ENCODE results near the gene RALGAPA2.

- TF ChIP-seq HNRNPUL1 (IDR thresholded peaks at IDR 0.05; ENCODE audit: low read depth, low read length) (no peak), ZBTB10 (CRISPR knock-in tag; IDR thresholded peaks at IDR 0.05; ENCODE audit: borderline replicate concordance) (no peak), KLF16 (CRISPR knock-in tag; IDR thresholded peaks at IDR 0.05) (no peak), POLR2A (IDR thresholded peaks at IDR 0.05; ENCODE audit: insufficient read depth in 1 of 2, low read depth in 2 of 2, low read length in 2 of 2) (no peak), PLRG1 (conservative IDR thresholded peaks at IDR 0.05) (no peak), ETV6 (CRISPR knock-in tag; conservative IDR thresholded peaks at IDR 0.05) (no peak), TIGD3 (CRISPR knock-in tag; IDR thresholded peaks at IDR 0.05; ENCODE audit: borderline replicate concordance) (no peak)
Measured at GRCh38 chr20:20391766-20392165, 320.7 kb downstream of the RALGAPA2 start.

All from HepG2 (cell line).